Endothelial cell of umbilical vein (primary cell): Measurements from ENCODE around the gene THTPA.

ENCODE experiments used
- CTCF ChIP-seq, 2 donors: IDR thresholded peaks; 1 replicate in 1 of 2; 2 replicates in 1 of 2; pipeline ENCODE4 v1.5.1; 2011; ENCODE audit warnings: low read length in 2 of 2, mild to moderate bottlenecking in 2 of 2, moderate library complexity in 2 of 2, control low read depth in 1 of 2, inconsistent platforms in 1 of 2, low read depth in 1 of 2; ENCODE audit not compliant: insufficient read depth in 1 of 2; ENCODE audit errors: extremely low read depth in 1 of 2
- EZH2 ChIP-seq: IDR thresholded peaks from 2 replicates; pipeline ENCODE4 v1.6.1; 2012; ENCODE audit warnings: borderline replicate concordance, low read depth, mild to moderate bottlenecking, moderate library complexity, low read length, inconsistent platforms; ENCODE audit not compliant: severe bottlenecking
- FOS ChIP-seq: IDR thresholded peaks from 2 replicates; pipeline ENCODE4 v1.6.1; 2011; ENCODE audit warnings: mild to moderate bottlenecking, low read length, moderate library complexity, borderline replicate concordance; ENCODE audit not compliant: insufficient read depth
- GATA2 ChIP-seq: IDR thresholded peaks from 2 replicates; pipeline ENCODE4 v1.7.0; 2011; ENCODE audit warnings: low read depth, mild to moderate bottlenecking, moderate library complexity, mixed read lengths, low read length; ENCODE audit not compliant: insufficient read length, insufficient read depth
- JUN ChIP-seq: IDR thresholded peaks from 2 replicates; pipeline ENCODE4 v1.6.1; 2011; ENCODE audit warnings: borderline replicate concordance, low read depth; ENCODE audit not compliant: insufficient read length, insufficient read depth
- MAX ChIP-seq: IDR thresholded peaks from 2 replicates; pipeline ENCODE4 v1.6.1; 2011; ENCODE audit not compliant: insufficient read depth, insufficient read length
- MYC ChIP-seq: IDR thresholded peaks from one replicate; pipeline ENCODE4 v1.6.1; 2011; ENCODE audit warnings: mild to moderate bottlenecking, low read depth, low read length
- POLR2A ChIP-seq: IDR thresholded peaks from 2 replicates; pipeline ENCODE4 v1.6.1; 2012; ENCODE audit warnings: low read depth, mild to moderate bottlenecking, control low read depth, low read length
- POLR2AphosphoS5 ChIP-seq: IDR thresholded peaks from 2 replicates; pipeline ENCODE4 v1.6.1; 2012; ENCODE audit warnings: low read depth, mild to moderate bottlenecking, control low read depth, low read length, moderate library complexity; ENCODE audit not compliant: insufficient read depth

GRCh38 chr14:23588884-23589598 is 33.0 kb downstream of the THTPA start:
- peak; percentile 76 to 90 for TF ChIP-seq CTCF (IDR thresholded peaks at IDR 0.05; ENCODE audit: extremely low read depth in 1 of 2, insufficient read depth in 1 of 2, low read depth in 1 of 2, low read length in 2 of 2)
- TF ChIP-seq JUN: no peak
- no peak for TF ChIP-seq POLR2A
- no peak for TF ChIP-seq MAX
- peak; percentile 72 for TF ChIP-seq GATA2
- no peak for TF ChIP-seq EZH2
- TF ChIP-seq POLR2AphosphoS5: peak; percentile 15
- TF ChIP-seq MYC: no peak
- TF ChIP-seq FOS: no peak
